GM18870 (cell line): ENCODE measurements around the gene USP17L24.
"Not testable (repeated sequence)": the region's sequence is repeated elsewhere in the genome, so short reads cannot be mapped to it uniquely, and the experiment has no call there.

ENCODE experiments used
- ATAC-seq: cut with Tn5 transposase; IDR thresholded peaks from one replicate; pipeline ENCODE4 v1.9.1; 2021; ENCODE audit warnings: moderate library complexity; ENCODE audit not compliant: unreplicated experiment

The USP17L24 gene, protein sequence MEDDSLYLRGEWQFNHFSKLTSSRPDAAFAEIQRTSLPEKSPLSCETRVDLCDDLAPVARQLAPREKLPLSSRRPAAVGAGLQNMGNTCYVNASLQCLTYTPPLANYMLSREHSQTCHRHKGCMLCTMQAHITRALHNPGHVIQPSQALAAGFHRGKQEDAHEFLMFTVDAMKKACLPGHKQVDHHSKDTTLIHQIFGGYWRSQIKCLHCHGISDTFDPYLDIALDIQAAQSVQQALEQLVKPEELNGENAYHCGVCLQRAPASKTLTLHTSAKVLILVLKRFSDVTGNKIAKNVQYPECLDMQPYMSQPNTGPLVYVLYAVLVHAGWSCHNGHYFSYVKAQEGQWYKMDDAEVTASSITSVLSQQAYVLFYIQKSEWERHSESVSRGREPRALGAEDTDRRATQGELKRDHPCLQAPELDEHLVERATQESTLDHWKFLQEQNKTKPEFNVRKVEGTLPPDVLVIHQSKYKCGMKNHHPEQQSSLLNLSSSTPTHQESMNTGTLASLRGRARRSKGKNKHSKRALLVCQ

DNA sequence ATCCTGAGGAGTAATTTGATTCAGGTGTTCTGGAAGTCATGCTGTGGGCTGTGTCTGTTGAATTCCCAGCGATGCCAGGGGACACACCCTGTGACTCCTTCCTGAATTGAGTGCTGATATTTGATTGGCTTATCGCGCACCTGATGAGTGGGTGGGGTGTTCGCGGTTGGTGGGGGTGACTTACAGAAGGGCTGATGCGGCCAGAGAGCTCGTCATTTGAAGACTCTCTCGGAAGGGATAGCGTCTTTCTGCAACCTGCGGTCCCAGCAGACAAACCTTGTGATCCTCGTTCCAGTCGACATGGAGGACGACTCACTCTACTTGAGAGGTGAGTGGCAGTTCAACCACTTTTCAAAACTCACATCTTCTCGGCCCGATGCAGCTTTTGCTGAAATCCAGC is at the start of gene USP17L24:
Gene USP17L24 (plus strand): TSS at position 301 of the 400 bp plus-strand sequence. CDS start 0 bp downstream, at position 301.
- not testable (repeated sequence) for ATAC-seq

DNA sequence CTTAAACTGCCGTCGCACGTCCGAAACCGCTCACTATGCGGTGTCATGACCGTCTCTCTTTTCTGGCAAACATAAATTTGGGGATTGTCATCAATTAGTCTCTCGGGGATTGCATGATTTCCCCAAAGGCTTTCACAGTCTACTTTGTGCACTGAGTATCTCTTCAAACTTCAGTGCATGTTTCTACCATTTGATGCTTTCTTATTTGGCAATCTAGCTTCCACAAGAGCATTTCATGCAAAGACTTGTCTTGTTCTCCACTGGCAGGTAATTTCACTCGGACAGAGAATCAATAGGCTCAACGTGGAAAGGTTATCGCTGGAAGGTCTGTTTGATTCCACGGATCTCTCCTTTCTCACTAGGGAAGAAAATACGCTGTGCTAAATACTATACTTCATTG is 774 bp upstream of the USP17L24 start:
- not testable (repeated sequence) for ATAC-seq

DNA sequence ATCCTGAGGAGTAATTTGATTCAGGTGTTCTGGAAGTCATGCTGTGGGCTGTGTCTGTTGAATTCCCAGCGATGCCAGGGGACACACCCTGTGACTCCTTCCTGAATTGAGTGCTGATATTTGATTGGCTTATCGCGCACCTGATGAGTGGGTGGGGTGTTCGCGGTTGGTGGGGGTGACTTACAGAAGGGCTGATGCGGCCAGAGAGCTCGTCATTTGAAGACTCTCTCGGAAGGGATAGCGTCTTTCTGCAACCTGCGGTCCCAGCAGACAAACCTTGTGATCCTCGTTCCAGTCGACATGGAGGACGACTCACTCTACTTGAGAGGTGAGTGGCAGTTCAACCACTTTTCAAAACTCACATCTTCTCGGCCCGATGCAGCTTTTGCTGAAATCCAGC is 4.6 kb downstream of the USP17L24 start, which contains the start of gene USP17L25:
Gene USP17L25 (plus strand): TSS at position 301 of the 400 bp plus-strand sequence. CDS start 0 bp downstream, at position 301.
- ATAC-seq, result not testable (repeated sequence)

DNA sequence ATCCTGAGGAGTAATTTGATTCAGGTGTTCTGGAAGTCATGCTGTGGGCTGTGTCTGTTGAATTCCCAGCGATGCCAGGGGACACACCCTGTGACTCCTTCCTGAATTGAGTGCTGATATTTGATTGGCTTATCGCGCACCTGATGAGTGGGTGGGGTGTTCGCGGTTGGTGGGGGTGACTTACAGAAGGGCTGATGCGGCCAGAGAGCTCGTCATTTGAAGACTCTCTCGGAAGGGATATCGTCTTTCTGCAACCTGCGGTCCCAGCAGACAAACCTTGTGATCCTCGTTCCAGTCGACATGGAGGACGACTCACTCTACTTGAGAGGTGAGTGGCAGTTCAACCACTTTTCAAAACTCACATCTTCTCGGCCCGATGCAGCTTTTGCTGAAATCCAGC is 9.4 kb downstream of the USP17L24 start, which contains the start of gene USP17L26:
Gene USP17L26 (plus strand): TSS at position 301 of the 400 bp plus-strand sequence. CDS start 0 bp downstream, at position 301.
- not testable (repeated sequence) for ATAC-seq

DNA sequence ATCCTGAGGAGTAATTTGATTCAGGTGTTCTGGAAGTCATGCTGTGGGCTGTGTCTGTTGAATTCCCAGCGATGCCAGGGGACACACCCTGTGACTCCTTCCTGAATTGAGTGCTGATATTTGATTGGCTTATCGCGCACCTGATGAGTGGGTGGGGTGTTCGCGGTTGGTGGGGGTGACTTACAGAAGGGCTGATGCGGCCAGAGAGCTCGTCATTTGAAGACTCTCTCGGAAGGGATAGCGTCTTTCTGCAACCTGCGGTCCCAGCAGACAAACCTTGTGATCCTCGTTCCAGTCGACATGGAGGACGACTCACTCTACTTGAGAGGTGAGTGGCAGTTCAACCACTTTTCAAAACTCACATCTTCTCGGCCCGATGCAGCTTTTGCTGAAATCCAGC is 14.1 kb downstream of the USP17L24 start, which contains the start of gene USP17L5:
Gene USP17L5 (plus strand): TSS at position 301 of the 400 bp plus-strand sequence. CDS start 0 bp downstream, at position 301.
- ATAC-seq, result not testable (repeated sequence)

DNA sequence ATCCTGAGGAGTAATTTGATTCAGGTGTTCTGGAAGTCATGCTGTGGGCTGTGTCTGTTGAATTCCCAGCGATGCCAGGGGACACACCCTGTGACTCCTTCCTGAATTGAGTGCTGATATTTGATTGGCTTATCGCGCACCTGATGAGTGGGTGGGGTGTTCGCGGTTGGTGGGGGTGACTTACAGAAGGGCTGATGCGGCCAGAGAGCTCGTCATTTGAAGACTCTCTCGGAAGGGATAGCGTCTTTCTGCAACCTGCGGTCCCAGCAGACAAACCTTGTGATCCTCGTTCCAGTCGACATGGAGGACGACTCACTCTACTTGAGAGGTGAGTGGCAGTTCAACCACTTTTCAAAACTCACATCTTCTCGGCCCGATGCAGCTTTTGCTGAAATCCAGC is 18.9 kb downstream of the USP17L24 start, which contains the start of gene USP17L27:
Gene USP17L27 (plus strand): TSS at position 301 of the 400 bp plus-strand sequence. CDS start 0 bp downstream, at position 301.
- not testable (repeated sequence) for ATAC-seq

DNA sequence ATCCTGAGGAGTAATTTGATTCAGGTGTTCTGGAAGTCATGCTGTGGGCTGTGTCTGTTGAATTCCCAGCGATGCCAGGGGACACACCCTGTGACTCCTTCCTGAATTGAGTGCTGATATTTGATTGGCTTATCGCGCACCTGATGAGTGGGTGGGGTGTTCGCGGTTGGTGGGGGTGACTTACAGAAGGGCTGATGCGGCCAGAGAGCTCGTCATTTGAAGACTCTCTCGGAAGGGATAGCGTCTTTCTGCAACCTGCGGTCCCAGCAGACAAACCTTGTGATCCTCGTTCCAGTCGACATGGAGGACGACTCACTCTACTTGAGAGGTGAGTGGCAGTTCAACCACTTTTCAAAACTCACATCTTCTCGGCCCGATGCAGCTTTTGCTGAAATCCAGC is 23.6 kb downstream of the USP17L24 start, which contains the start of gene USP17L28:
Gene USP17L28 (plus strand): TSS at position 301 of the 400 bp plus-strand sequence. CDS start 0 bp downstream, at position 301.
- not testable (repeated sequence) for ATAC-seq

DNA sequence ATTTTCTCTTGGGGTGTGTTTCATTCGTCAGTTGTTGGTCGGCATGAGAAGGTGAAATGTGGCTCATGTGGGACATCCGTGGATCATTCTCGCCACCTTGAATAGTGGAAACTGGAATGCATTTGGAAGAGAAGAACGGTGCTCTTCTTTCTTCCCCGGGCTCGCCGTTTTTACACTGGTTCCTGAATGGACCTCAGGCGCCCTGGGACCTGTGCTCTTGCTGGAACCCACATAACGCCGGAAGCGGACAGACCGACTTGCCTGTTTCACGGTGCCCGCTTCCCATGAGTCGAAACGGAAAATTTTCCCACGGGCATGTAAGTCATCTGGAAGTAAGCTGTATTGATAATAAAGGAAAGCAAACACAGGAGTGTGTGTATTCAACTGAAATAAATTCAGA is 25.9 kb downstream of the USP17L24 start:
- ATAC-seq, result not testable (repeated sequence)

DNA sequence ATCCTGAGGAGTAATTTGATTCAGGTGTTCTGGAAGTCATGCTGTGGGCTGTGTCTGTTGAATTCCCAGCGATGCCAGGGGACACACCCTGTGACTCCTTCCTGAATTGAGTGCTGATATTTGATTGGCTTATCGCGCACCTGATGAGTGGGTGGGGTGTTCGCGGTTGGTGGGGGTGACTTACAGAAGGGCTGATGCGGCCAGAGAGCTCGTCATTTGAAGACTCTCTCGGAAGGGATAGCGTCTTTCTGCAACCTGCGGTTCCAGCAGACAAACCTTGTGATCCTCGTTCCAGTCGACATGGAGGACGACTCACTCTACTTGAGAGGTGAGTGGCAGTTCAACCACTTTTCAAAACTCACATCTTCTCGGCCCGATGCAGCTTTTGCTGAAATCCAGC is 28.4 kb downstream of the USP17L24 start, which contains the start of gene USP17L29:
Gene USP17L29 (plus strand): TSS at position 301 of the 400 bp plus-strand sequence. CDS start 0 bp downstream, at position 301.
- ATAC-seq, result not testable (repeated sequence)

DNA sequence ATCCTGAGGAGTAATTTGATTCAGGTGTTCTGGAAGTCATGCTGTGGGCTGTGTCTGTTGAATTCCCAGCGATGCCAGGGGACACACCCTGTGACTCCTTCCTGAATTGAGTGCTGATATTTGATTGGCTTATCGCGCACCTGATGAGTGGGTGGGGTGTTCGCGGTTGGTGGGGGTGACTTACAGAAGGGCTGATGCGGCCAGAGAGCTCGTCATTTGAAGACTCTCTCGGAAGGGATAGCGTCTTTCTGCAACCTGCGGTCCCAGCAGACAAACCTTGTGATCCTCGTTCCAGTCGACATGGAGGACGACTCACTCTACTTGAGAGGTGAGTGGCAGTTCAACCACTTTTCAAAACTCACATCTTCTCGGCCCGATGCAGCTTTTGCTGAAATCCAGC is 37.9 kb downstream of the USP17L24 start, which contains the start of gene USP17L30:
Gene USP17L30 (plus strand): TSS at position 301 of the 400 bp plus-strand sequence. CDS start 0 bp downstream, at position 301.
- ATAC-seq, result not testable (repeated sequence)
